Astrocyte (in vitro differentiated cells and primary cell): ENCODE results near the gene SPG21. TPM values are rescaled to one million over a fixed set of nuclear protein-coding genes. Genes with fewer than 3 reads are reported as not detected.

Experiments used
- DNase-seq: peaks from one replicate; pipeline ENCODE4 v3.0.0-alpha.2; 2010; ENCODE audit warnings: low read depth
- FAIRE-seq: peaks from 2 replicates; lab custom pipeline; 2011; peaks lifted over from hg19 to GRCh38; lab: Jason Lieb, UNC
- H2AFZ ChIP-seq: 2 replicates; pipeline ENCODE4 v1.6.0; 2012; ENCODE audit warnings: low read depth, low read length, inconsistent platforms
- H3K27ac ChIP-seq: 2 replicates; pipeline ENCODE4 v1.5.1; 2011; ENCODE audit warnings: low read depth, low read length, inconsistent platforms
- H3K27me3 ChIP-seq: 2 replicates; pipeline ENCODE4 v1.6.0; 2011; ENCODE audit warnings: low read length, inconsistent platforms; ENCODE audit not compliant: insufficient read depth
- H3K36me3 ChIP-seq: 2 replicates; pipeline ENCODE4 v1.5.1; 2011; ENCODE audit warnings: low read length, inconsistent platforms; ENCODE audit not compliant: insufficient read depth
- H3K4me1 ChIP-seq: 2 replicates; pipeline ENCODE4 v1.5.1; 2011; ENCODE audit warnings: low read length, inconsistent platforms; ENCODE audit not compliant: insufficient read depth
- H3K4me2 ChIP-seq: 2 replicates; pipeline ENCODE4 v1.6.0; 2012; ENCODE audit warnings: low read length, inconsistent platforms
- H3K4me3 ChIP-seq: 2 replicates; pipeline ENCODE4 v1.5.1; 2011; ENCODE audit warnings: low read depth, mild to moderate bottlenecking, low read length, inconsistent platforms; ENCODE audit not compliant: insufficient read depth
- H3K79me2 ChIP-seq: 2 replicates; pipeline ENCODE4 v1.6.0; 2012; ENCODE audit warnings: mild to moderate bottlenecking, low read length, inconsistent platforms; ENCODE audit not compliant: insufficient read depth
- H3K9ac ChIP-seq: 2 replicates; pipeline ENCODE4 v1.6.0; 2012; ENCODE audit warnings: mild to moderate bottlenecking, low read length, inconsistent platforms
- H3K9me3 ChIP-seq: 2 replicates; pipeline ENCODE4 v1.5.1; 2012; ENCODE audit warnings: low read depth, mild to moderate bottlenecking, low read length, inconsistent platforms; ENCODE audit not compliant: insufficient read depth
- H4K20me1 ChIP-seq: 2 replicates; pipeline ENCODE4 v1.6.0; 2012; ENCODE audit warnings: low read length, inconsistent platforms; ENCODE audit not compliant: insufficient read depth
- H3K27ac Mint-ChIP-seq: one replicate; pipeline ENCODE4 v1.8.0; 2021; ENCODE audit warnings: mild to moderate bottlenecking, mixed read lengths; ENCODE audit not compliant: unreplicated experiment
- H3K27me3 Mint-ChIP-seq: one replicate; pipeline ENCODE4 v1.8.0; 2021; ENCODE audit warnings: low read depth, mixed read lengths; ENCODE audit not compliant: unreplicated experiment
- H3K36me3 Mint-ChIP-seq: one replicate; pipeline ENCODE4 v1.8.0; 2021; ENCODE audit warnings: low read depth, mixed read lengths; ENCODE audit not compliant: unreplicated experiment
- H3K4me1 Mint-ChIP-seq: one replicate; pipeline ENCODE4 v1.8.0; 2021; ENCODE audit warnings: low read depth, mixed read lengths; ENCODE audit not compliant: unreplicated experiment
- H3K4me3 Mint-ChIP-seq: one replicate; pipeline ENCODE4 v1.8.0; 2021; ENCODE audit warnings: mild to moderate bottlenecking, moderate library complexity, mixed read lengths; ENCODE audit not compliant: unreplicated experiment
- H3K9me3 Mint-ChIP-seq: one replicate; pipeline ENCODE4 v1.8.0; 2021; ENCODE audit warnings: mild to moderate bottlenecking, mixed read lengths; ENCODE audit not compliant: unreplicated experiment
- CTCF ChIP-seq: IDR thresholded peaks from 2 replicates; pipeline ENCODE4 v1.5.1; 2011; ENCODE audit warnings: low read depth, mild to moderate bottlenecking, inconsistent platforms, low read length, moderate library complexity; ENCODE audit not compliant: insufficient read depth
- EZH2 ChIP-seq: IDR thresholded peaks from 2 replicates; pipeline ENCODE4 v1.6.1; 2012; ENCODE audit warnings: mild to moderate bottlenecking, low read length, inconsistent platforms; ENCODE audit not compliant: insufficient read depth
- total RNA-seq: library from RNA; stranded (reverse); gene quantifications from 2 replicates; pipeline ENCODE4 v1.2.1, GENCODE V29; 2021

The SPG21 gene
- total RNA-seq, 1 donor from 2014 or later: 60.2 TPM

GRCh38 chr15:64950888-64951287, 38.8 kb downstream of the SPG21 start:
- Histone ChIP-seq H3K36me3 (peaks cover 6% of the 10 kb centered on the region), H3K4me1 (no peaks in the 10 kb centered on the region), H3K27ac (no peak overlapping the region), H3K4me3 (no peak overlapping the region), H2AFZ (no peak overlapping the region), H3K9me3 (no peaks in the 10 kb centered on the region), H3K79me2 (no peaks in the 10 kb centered on the region), H3K9ac (no peak overlapping the region), H4K20me1 (no peaks in the 10 kb centered on the region), H3K4me2 (no peak overlapping the region), H3K27me3 (no peaks in the 10 kb centered on the region)
- no peak overlapping the region for H3K27ac Mint-ChIP-seq
- FAIRE-seq (no peak), DNase-seq (no peak)
- peaks cover 14% of the 10 kb centered on the region for H3K36me3 Mint-ChIP-seq
- H3K4me3 Mint-ChIP-seq: no peak overlapping the region
- no peaks in the 10 kb centered on the region for H3K4me1 Mint-ChIP-seq
- H3K27me3 Mint-ChIP-seq: no peaks in the 10 kb centered on the region
- no peaks in the 10 kb centered on the region for H3K9me3 Mint-ChIP-seq
- TF ChIP-seq EZH2: no peak
- TF ChIP-seq CTCF: no peak

GRCh38 chr15:64949383-64950186, 40.1 kb downstream of the SPG21 start:
- Histone ChIP-seq H3K36me3 (no peaks in the 10 kb centered on the region), H3K27me3 (no peaks in the 10 kb centered on the region), H3K9ac (no peak overlapping the region), H2AFZ (no peak overlapping the region), H3K4me2 (no peak overlapping the region), H4K20me1 (no peaks in the 10 kb centered on the region), H3K4me1 (no peaks in the 10 kb centered on the region), H3K79me2 (no peaks in the 10 kb centered on the region), H3K27ac (no peak overlapping the region), H3K9me3 (no peaks in the 10 kb centered on the region), H3K4me3 (no peak overlapping the region)
- no peaks in the 10 kb centered on the region for H3K4me1 Mint-ChIP-seq
- H3K9me3 Mint-ChIP-seq: no peaks in the 10 kb centered on the region
- H3K4me3 Mint-ChIP-seq: no peak overlapping the region
- TF ChIP-seq CTCF (no peak), EZH2 (no peak)
- H3K27ac Mint-ChIP-seq: no peak overlapping the region
- FAIRE-seq (no peak), DNase-seq (no peak)
- peaks cover 3% of the 10 kb centered on the region for H3K36me3 Mint-ChIP-seq
- H3K27me3 Mint-ChIP-seq: no peaks in the 10 kb centered on the region

GRCh38 chr15:64948916-64949315, 40.8 kb downstream of the SPG21 start:
- H3K27me3 ChIP-seq: no peaks in the 10 kb centered on the region
- no peaks in the 10 kb centered on the region for H3K4me1 Mint-ChIP-seq
- H3K4me1 ChIP-seq: no peaks in the 10 kb centered on the region
- no peaks in the 10 kb centered on the region for H3K9me3 Mint-ChIP-seq
- TF ChIP-seq CTCF: no peak
- no peak for TF ChIP-seq EZH2
- no peaks in the 10 kb centered on the region for H3K36me3 ChIP-seq
- H3K4me3 Mint-ChIP-seq: no peak overlapping the region
- H3K36me3 Mint-ChIP-seq: peaks cover 3% of the 10 kb centered on the region
- H4K20me1 ChIP-seq: no peaks in the 10 kb centered on the region
- no peak overlapping the region for H3K27ac Mint-ChIP-seq
- DNase-seq: no peak
- no peak overlapping the region for H3K9ac ChIP-seq
- H3K4me2 ChIP-seq: no peak overlapping the region
- no peak overlapping the region for H3K27ac ChIP-seq
- H3K79me2 ChIP-seq: no peaks in the 10 kb centered on the region
- no peak overlapping the region for H2AFZ ChIP-seq
- H3K27me3 Mint-ChIP-seq: no peaks in the 10 kb centered on the region
- H3K9me3 ChIP-seq: no peaks in the 10 kb centered on the region
- no peak overlapping the region for H3K4me3 ChIP-seq
- no peak for FAIRE-seq
